DND-41 (cell line): ENCODE measurements around the gene SLC48A1.

ENCODE experiments used
- ATAC-seq: fragments of 200-7000 bp; cut with Tn5 transposase; 3 replicates; pipeline ENCODE4 v1.9.1; 2021; ENCODE audit warnings: low read depth; ENCODE audit not compliant: insufficient read depth
- DNase-seq: peaks from one replicate; pipeline ENCODE4 v3.0.0-alpha.2; 2020
- H2AFZ ChIP-seq: 2 replicates; pipeline ENCODE4 v1.6.0; 2012; ENCODE audit warnings: low read depth, low read length
- H3K27ac ChIP-seq: 2 replicates; pipeline ENCODE4 v1.5.1; 2012; ENCODE audit warnings: low read length, inconsistent platforms
- H3K27me3 ChIP-seq: fragments of 200-600 bp; sonication (generic); 2 replicates; pipeline ENCODE4 v1.6.0; 2012; ENCODE audit warnings: low read length, mild to moderate bottlenecking, inconsistent platforms; ENCODE audit not compliant: insufficient read depth, poor library complexity
- H3K36me3 ChIP-seq: 2 replicates; pipeline ENCODE4 v1.5.1; 2012; ENCODE audit warnings: low read length, inconsistent platforms; ENCODE audit not compliant: insufficient read depth
- H3K4me1 ChIP-seq: 2 replicates; pipeline ENCODE4 v1.5.1; 2012; ENCODE audit warnings: mild to moderate bottlenecking, low read length; ENCODE audit not compliant: insufficient read depth
- H3K4me2 ChIP-seq: 2 replicates; pipeline ENCODE4 v1.6.0; 2012; ENCODE audit warnings: mild to moderate bottlenecking, moderate library complexity, low read length, inconsistent platforms; ENCODE audit not compliant: insufficient read depth
- H3K4me3 ChIP-seq, 2 experiments: fragments of 200-600 bp in 1 of 2; shearing (Covaris generic) in 1 of 2; 2 replicates each; pipeline ENCODE4 v1.5.1; 2012 to 2016; ENCODE audit warnings: inconsistent platforms in 2 of 2, low read length in 2 of 2, mild to moderate bottlenecking in 2 of 2, low read depth in 1 of 2, moderate library complexity in 1 of 2
- H3K79me2 ChIP-seq: 2 replicates; pipeline ENCODE4 v1.6.0; 2012; ENCODE audit warnings: low read length, inconsistent platforms; ENCODE audit not compliant: insufficient read depth
- H3K9ac ChIP-seq: 2 replicates; pipeline ENCODE4 v1.6.0; 2012; ENCODE audit warnings: low read depth, mild to moderate bottlenecking, inconsistent platforms, low read length, moderate library complexity
- H3K9me3 ChIP-seq: 2 replicates; pipeline ENCODE4 v1.5.1; 2012; ENCODE audit warnings: low read length, moderate library complexity, mild to moderate bottlenecking, inconsistent platforms; ENCODE audit not compliant: insufficient read depth, severe bottlenecking
- H4K20me1 ChIP-seq: 2 replicates; pipeline ENCODE4 v1.6.0; 2012; ENCODE audit warnings: low read length; ENCODE audit not compliant: insufficient read depth
- EZH2 ChIP-seq: IDR thresholded peaks from 3 replicates; pipeline ENCODE4 v1.6.1; 2012; ENCODE audit warnings: borderline replicate concordance, low read depth, mild to moderate bottlenecking, moderate library complexity, low read length, inconsistent platforms; ENCODE audit not compliant: severe bottlenecking
- TF ChIP-seq, protein P1 (sequence below): IDR thresholded peaks from 2 replicates; pipeline ENCODE4 v1.5.1; 2012; ENCODE audit warnings: borderline replicate concordance, low read length, moderate library complexity, mild to moderate bottlenecking; ENCODE audit not compliant: poor library complexity, severe bottlenecking; ENCODE audit errors: extremely low read depth

Gene SLC48A1

DNA sequence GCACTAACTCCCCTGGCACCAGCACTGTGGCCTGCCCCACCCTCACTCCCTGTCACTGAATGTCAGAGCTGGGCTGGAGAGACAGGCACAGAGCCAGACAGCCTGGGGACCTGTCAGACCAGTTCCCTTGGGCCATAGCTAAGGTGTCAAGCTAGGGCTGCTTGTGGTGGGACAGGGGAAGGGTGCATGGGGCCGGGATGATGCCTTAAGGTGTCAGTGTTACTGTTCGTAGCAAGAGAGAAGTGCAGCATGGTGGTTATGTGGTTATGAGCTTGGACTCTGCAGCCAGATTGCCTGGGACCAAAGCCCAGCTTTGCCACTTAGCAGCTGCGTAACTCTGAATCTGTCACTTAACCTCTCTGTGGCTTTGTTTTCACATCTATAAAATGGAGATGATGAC, 18.2 kb upstream of the SLC48A1 start:
- no peak for TF ChIP-seq EZH2
- TF ChIP-seq, protein P1, sequence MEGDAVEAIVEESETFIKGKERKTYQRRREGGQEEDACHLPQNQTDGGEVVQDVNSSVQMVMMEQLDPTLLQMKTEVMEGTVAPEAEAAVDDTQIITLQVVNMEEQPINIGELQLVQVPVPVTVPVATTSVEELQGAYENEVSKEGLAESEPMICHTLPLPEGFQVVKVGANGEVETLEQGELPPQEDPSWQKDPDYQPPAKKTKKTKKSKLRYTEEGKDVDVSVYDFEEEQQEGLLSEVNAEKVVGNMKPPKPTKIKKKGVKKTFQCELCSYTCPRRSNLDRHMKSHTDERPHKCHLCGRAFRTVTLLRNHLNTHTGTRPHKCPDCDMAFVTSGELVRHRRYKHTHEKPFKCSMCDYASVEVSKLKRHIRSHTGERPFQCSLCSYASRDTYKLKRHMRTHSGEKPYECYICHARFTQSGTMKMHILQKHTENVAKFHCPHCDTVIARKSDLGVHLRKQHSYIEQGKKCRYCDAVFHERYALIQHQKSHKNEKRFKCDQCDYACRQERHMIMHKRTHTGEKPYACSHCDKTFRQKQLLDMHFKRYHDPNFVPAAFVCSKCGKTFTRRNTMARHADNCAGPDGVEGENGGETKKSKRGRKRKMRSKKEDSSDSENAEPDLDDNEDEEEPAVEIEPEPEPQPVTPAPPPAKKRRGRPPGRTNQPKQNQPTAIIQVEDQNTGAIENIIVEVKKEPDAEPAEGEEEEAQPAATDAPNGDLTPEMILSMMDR: no peak
- no peaks in the 10 kb centered on the region for H3K36me3 ChIP-seq
- H3K4me1 ChIP-seq: peaks cover 16% of the 10 kb centered on the region
- no peak overlapping the region for H2AFZ ChIP-seq
- H3K27ac ChIP-seq: no peak overlapping the region
- H3K79me2 ChIP-seq: no peaks in the 10 kb centered on the region
- peaks cover 3% of the 10 kb centered on the region for H3K27me3 ChIP-seq
- H4K20me1 ChIP-seq: peaks cover 9% of the 10 kb centered on the region; the same call in 1 of the 2 replicates
- DNase-seq (no peak), ATAC-seq (no peak)
- H3K4me3 ChIP-seq: no peak overlapping the region
- no peak overlapping the region for H3K4me2 ChIP-seq
- H3K9ac ChIP-seq: no peak overlapping the region
- no peaks in the 10 kb centered on the region for H3K9me3 ChIP-seq

DNA sequence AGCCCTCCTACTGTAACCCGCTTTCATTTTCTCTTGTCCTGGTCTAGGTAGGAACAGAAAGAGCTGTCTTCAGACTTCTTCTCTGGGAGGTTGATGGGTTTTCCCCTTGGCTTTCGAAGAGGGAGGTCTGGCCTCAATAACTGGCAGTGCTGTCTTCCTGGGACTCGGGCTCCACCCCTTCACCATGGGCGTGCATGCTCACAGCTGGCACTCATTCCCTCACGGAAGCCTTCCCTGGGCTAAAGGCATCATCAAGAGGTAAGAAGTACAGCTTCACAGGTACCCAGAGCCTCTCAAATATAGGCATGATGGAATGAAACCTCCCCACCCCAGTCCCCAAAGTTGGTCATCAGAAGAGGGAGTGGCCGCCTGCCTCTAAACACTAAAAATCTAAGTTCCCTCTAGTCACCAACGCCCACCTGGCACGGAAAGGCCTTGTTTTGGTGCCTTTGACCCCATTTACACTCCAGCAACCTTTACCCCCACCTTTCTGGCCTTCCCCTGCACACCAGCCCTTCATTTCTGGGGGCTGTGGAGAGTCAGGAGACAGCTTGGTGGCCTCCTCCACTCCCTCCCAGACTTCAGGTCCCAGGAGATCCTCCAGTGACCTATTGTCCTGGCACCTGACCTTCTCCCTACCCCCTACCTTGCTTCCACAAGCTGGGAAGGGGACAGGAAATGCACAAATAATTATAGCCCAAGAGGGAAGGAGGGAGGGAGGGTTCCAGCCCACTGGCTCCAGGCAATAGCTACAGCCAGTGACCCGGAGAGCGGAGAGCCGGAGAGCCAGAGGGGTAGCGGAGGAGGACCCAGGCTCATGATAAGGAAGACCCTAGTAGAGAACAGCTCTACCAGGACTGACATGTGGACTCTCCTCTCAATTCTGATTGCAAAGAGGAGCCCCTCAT, 17.1 kb upstream of the SLC48A1 start:
- DNase-seq: no peak
- H3K27ac ChIP-seq: no peak overlapping the region
- no peak overlapping the region for H3K9ac ChIP-seq
- H3K9me3 ChIP-seq: no peaks in the 10 kb centered on the region
- no peaks in the 10 kb centered on the region for H3K36me3 ChIP-seq
- peaks cover 9% of the 10 kb centered on the region; the same call in 1 of the 2 replicates for H4K20me1 ChIP-seq
- no peak overlapping the region for H3K4me3 ChIP-seq
- TF ChIP-seq EZH2: no peak
- TF ChIP-seq, protein P1: no peak
- no peak overlapping the region for H2AFZ ChIP-seq
- H3K4me2 ChIP-seq: no peak overlapping the region
- peaks cover 16% of the 10 kb centered on the region for H3K4me1 ChIP-seq
- H3K79me2 ChIP-seq: no peaks in the 10 kb centered on the region
- peaks cover 6% of the 10 kb centered on the region for H3K27me3 ChIP-seq
- no peak for ATAC-seq

DNA sequence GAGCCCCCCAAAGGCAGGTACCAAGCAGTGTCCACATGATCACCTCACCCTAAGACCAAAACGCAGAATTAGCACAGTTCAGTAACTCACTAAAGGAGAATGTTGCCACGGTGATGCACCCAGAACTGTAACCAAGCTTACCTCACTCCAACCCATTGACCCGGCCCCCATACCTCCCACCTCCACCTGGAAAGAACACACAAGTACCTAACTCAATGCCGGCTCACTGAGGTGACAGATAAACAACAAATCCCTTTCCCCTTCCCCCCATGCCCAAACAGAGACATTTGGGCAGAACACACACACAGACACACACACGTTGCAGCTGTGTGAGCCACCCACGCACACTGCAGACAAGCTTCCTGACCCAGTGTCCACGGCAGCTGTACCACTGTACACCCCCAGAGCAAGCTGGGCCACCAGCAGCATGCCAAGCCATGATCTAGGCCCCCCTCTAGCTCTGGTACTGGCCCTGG, 15.6 kb upstream of the SLC48A1 start:
- Histone ChIP-seq H3K4me3 (no peak overlapping the region), H3K36me3 (no peaks in the 10 kb centered on the region), H3K9ac (no peak overlapping the region), H3K4me1 (peaks cover 16% of the 10 kb centered on the region), H3K27me3 (peaks cover 8% of the 10 kb centered on the region), H3K27ac (no peak overlapping the region), H3K79me2 (no peaks in the 10 kb centered on the region), H4K20me1 (peaks cover 9% of the 10 kb centered on the region; the same call in 1 of the 2 replicates), H3K4me2 (no peak overlapping the region; the same call in 1 of the 2 replicates), H2AFZ (no peak overlapping the region), H3K9me3 (no peaks in the 10 kb centered on the region)
- no peak for ATAC-seq
- DNase-seq: no peak
- TF ChIP-seq, protein P1: no peak
- TF ChIP-seq EZH2: no peak
